ENCODE measurements around the gene HDHD2. TPM values are rescaled to one million over a fixed set of nuclear protein-coding genes. Genes with fewer than 3 reads are reported as not detected.
"Not testable (repeated sequence)": the region's sequence is repeated elsewhere in the genome, so short reads cannot be mapped to it uniquely, and the experiment has no call there.

Gene HDHD2
- total and polyA plus RNA-seq, 7 donors, result 11.5 to 32.9 (median 19.9) TPM

DNA sequence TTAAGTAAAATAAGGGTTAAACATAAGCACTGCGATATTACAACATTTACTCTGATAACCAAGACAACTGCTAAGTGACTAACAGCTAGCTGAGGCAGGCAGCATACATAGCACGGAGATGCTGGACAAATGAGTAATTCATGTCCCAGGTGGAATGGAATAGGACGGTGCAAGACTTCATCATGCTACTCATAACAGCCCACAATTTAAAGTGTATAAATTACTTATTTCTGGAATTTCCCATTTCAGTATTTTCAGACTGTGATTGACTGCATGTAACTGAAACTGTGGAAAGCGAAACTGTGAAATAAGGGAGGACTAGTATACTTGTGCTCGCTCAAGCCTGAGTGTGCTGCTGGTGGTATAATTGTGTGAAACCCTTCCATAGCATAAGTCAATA lies 12.9 kb upstream of the HDHD2 start:
- H3K36me3 ChIP-seq (ENCODE audit: insufficient read depth in 1 of 2, low read depth in 1 of 2), result no peaks in the 10 kb centered on the region
- no peaks in the 10 kb centered on the region for H3K9me3 ChIP-seq
- H3K27ac ChIP-seq, result no peak overlapping the region
- no peaks in the 10 kb centered on the region for H3K4me1 ChIP-seq
- DNase-seq (no peak), ATAC-seq (no peak)
- TF ChIP-seq, protein P1, sequence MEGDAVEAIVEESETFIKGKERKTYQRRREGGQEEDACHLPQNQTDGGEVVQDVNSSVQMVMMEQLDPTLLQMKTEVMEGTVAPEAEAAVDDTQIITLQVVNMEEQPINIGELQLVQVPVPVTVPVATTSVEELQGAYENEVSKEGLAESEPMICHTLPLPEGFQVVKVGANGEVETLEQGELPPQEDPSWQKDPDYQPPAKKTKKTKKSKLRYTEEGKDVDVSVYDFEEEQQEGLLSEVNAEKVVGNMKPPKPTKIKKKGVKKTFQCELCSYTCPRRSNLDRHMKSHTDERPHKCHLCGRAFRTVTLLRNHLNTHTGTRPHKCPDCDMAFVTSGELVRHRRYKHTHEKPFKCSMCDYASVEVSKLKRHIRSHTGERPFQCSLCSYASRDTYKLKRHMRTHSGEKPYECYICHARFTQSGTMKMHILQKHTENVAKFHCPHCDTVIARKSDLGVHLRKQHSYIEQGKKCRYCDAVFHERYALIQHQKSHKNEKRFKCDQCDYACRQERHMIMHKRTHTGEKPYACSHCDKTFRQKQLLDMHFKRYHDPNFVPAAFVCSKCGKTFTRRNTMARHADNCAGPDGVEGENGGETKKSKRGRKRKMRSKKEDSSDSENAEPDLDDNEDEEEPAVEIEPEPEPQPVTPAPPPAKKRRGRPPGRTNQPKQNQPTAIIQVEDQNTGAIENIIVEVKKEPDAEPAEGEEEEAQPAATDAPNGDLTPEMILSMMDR (IDR thresholded peaks at IDR 0.05), result no peak
- no peaks in the 10 kb centered on the region for H3K27me3 ChIP-seq (ENCODE audit: insufficient read depth in 3 of 3, low read length in 2 of 3)
- no peak overlapping the region for H3K4me3 ChIP-seq
- intact Hi-C loops (cut with DNase I), result no loop called here
- WGBS, 3 donors, result 80 to 86% (median 85%) methylated on average over 5 of the region's 5 CpGs

GRCh38 chr18:47160256-47160655 lies 10.0 kb upstream of the HDHD2 start:
- no peaks in the 10 kb centered on the region for H3K9me3 ChIP-seq
- no peak overlapping the region for H3K27ac ChIP-seq
- peaks cover 0 to 7% of the 10 kb centered on the region in 2 donors for H3K36me3 ChIP-seq (ENCODE audit: insufficient read depth in 1 of 2, low read depth in 1 of 2)
- H3K4me3 ChIP-seq, result no peak overlapping the region
- ATAC-seq (no peak), DNase-seq (no peak)
- WGBS, 3 donors, result 96 to 99% (median 97%) methylated on average over 5 of the region's 5 CpGs
- TF ChIP-seq, protein P1 (IDR thresholded peaks at IDR 0.05), result no peak
- intact Hi-C loops (cut with DNase I), result no loop called here
- H3K4me1 ChIP-seq, result no peaks in the 10 kb centered on the region
- H3K27me3 ChIP-seq (ENCODE audit: insufficient read depth in 3 of 3, low read length in 2 of 3), result no peaks in the 10 kb centered on the region

- DNase-seq; H3K27ac ChIP-seq; intact Hi-C loops (cut with DNase I); H3K4me1 ChIP-seq; H3K9me3 ChIP-seq; H3K27me3 ChIP-seq (ENCODE audit: insufficient read depth in 3 of 3, low read length in 2 of 3); H3K4me3 ChIP-seq: not testable (repeated sequence)
- peak in 1 of 4 donors; percentile 17 for ATAC-seq
- peaks cover 0 to 26% of the 10 kb centered on the region in 2 donors for H3K36me3 ChIP-seq (ENCODE audit: insufficient read depth in 1 of 2, low read depth in 1 of 2)
- WGBS, 3 donors, result 93 to 96% (median 94%) methylated on average over 16 of the region's 16 CpGs
Measured at GRCh38 chr18:47158404-47158803, 8.1 kb upstream of the HDHD2 start.

DNA sequence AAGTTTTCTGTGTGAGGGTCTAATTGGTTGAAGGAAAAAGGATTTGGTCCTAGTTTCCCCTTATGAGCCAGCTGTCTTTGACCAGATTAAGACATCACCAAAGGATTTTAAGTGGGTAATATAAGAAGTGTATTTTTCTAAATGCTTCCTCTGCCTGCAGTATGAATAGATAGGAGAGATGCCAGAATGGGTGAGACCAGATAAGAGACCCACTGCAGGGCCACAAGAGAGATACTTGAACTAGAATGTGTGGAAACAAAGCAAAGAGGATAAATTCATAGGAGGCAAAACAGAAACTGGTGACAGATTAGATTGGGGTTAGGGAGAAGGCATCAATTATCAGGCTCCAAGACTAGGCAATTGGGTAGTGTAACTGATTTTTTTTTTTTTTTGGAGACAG lies 1.1 kb upstream of the HDHD2 start:
- H3K9me3 ChIP-seq, result no peaks in the 10 kb centered on the region
- TF ChIP-seq, protein P1 (IDR thresholded peaks at IDR 0.05), result no peak
- H3K4me3 ChIP-seq, result peak overlapping the region; percentile 79
- peak overlapping the region; percentile 97 for H3K27ac ChIP-seq
- ATAC-seq (no peak), DNase-seq (no peak)
- H3K27me3 ChIP-seq (ENCODE audit: insufficient read depth in 3 of 3, low read length in 2 of 3), result no peaks in the 10 kb centered on the region
- peaks cover 22% of the 10 kb centered on the region for H3K4me1 ChIP-seq
- intact Hi-C loops (cut with DNase I), result no loop called here
- H3K36me3 ChIP-seq (ENCODE audit: insufficient read depth in 1 of 2, low read depth in 1 of 2), result peaks cover 0 to 32% of the 10 kb centered on the region in 2 donors

DNA sequence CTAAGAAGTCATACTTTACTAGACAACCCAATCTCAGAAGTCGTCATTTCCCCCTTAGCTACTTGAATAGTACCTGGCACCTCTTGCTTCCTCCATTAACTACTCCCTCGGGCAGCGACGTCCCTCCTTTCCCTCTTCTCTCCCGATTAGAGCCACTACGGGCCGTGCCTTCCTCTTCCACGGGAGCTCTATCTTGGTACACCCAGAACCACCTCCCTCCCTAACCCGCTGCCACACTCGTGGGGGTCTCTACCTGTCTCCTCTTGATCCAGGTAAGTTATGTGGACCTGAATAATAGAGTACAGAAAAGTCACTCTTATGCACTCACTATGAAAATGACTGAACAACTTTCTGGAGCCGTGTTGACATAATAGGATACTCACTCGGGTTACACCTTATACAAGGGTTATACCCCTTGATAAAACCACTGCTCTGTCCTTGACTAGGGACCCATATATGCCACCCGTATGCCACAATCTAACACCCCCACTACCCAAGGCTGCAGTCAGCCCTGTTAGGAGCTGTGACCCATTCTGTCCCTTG lies 595 bp upstream of the HDHD2 start:
- no peaks in the 10 kb centered on the region for H3K27me3 ChIP-seq (ENCODE audit: insufficient read depth in 3 of 3, low read length in 2 of 3)
- peaks cover 0 to 36% of the 10 kb centered on the region in 2 donors for H3K36me3 ChIP-seq (ENCODE audit: insufficient read depth in 1 of 2, low read depth in 1 of 2)
- ATAC-seq (peak; percentile 17 to 50 (median 25)), DNase-seq (peak in 1 of 2 donors; percentile 48)
- peak overlapping the region; percentile 79 for H3K4me3 ChIP-seq
- TF ChIP-seq, protein P1 (IDR thresholded peaks at IDR 0.05), result no peak
- H3K4me1 ChIP-seq, result peaks cover 24% of the 10 kb centered on the region
- H3K9me3 ChIP-seq, result no peaks in the 10 kb centered on the region
- WGBS, 3 donors, result 5 to 8% (median 5%) methylated on average over 13 of the region's 13 CpGs
- H3K27ac ChIP-seq, result peak overlapping the region; percentile 97
- intact Hi-C loops (cut with DNase I), result no loop called here
